Heart left ventricle (tissue), 16 donors: ENCODE measurements around the gene SLC44A1. TPM values are rescaled to one million over a fixed set of nuclear protein-coding genes. Genes with fewer than 3 reads are reported as not detected.
A peak's percentile ranks its signal among the peaks of the same experiment; 100 is the strongest.

Experiments used
- ATAC-seq, 4 donors: fragments of 200-7000 bp; cut with Tn5 transposase; one replicate each; pipeline ENCODE4 v1.9.1; 2020 to 2022; ENCODE audit warnings: moderate library complexity in 4 of 4, mild to moderate bottlenecking in 3 of 4, moderate number of reproducible peaks in 1 of 4
- DNase-seq, 5 donors: peaks; one replicate each; pipeline ENCODE4 v3.0.0-alpha.2; 2020
- H3K27ac ChIP-seq, 12 donors: fragments of 200-600 bp; sonication (generic) in 4 of 12; one replicate each; pipeline versions ENCODE4 v1.5.0 to v1.8.0; 2016 to 2022; ENCODE audit warnings: mild to moderate bottlenecking in 2 of 12
- H3K27me3 ChIP-seq, 9 donors: fragments of 200-600 bp; sonication (generic) in 2 of 9; one replicate each; pipeline versions ENCODE4 v1.5.1 to v1.8.0; 2016 to 2022; ENCODE audit warnings: mild to moderate bottlenecking in 3 of 9
- H3K36me3 ChIP-seq, 9 donors: fragments of 200-600 bp; sonication (generic) in 2 of 9; one replicate each; pipeline versions ENCODE4 v1.5.0 to v1.8.0; 2018 to 2022; ENCODE audit warnings: mild to moderate bottlenecking in 2 of 9
- H3K4me1 ChIP-seq, 12 donors: fragments of 200-600 bp; sonication (generic) in 4 of 12; one replicate each; pipeline versions ENCODE4 v1.5.0 to v1.8.0; 2016 to 2022; ENCODE audit warnings: mild to moderate bottlenecking in 3 of 12
- H3K4me3 ChIP-seq, 12 donors: fragments of 200-600 bp; sonication (generic) in 4 of 12; one replicate each; pipeline versions ENCODE4 v1.5.0 to v1.8.0; 2017 to 2022; ENCODE audit warnings: mild to moderate bottlenecking in 9 of 12, moderate library complexity in 4 of 12
- H3K9me3 ChIP-seq, 12 donors: fragments of 200-600 bp; sonication (generic) in 4 of 12; one replicate each; pipeline versions ENCODE4 v1.5.0 to v1.8.0; 2016 to 2022; ENCODE audit warnings: mild to moderate bottlenecking in 1 of 12
- POLR2A ChIP-seq, 2 donors: fragments of 450-650 bp; IDR thresholded peaks; one replicate each; pipeline ENCODE4 v1.6.1; 2017; ENCODE audit warnings: antibody characterized with exemption in 2 of 2, mild to moderate bottlenecking in 2 of 2, moderate library complexity in 2 of 2
- WGBS, 4 donors: extraction: QIAGEN DNeasy Blood & Tissue Kit in 2 of 4; methylation state at CpG; one replicate each; pipeline versions ENCODE4 v1.1.5 to v1.1.7; 2013 to 2018; 5-methylcytosine and 5-hydroxymethylcytosine counted together
- intact Hi-C, 10 donors: fragments of 100-400 bp; cut with DNase I; formaldehyde crosslinking; loops; one replicate each; pipeline versions ENCODE4 v1.11.1 to v1.14.2; 2022
- polyA plus RNA-seq, 2 donors: library from polyadenylated mRNA; stranded (reverse); fragments of 200-250 nt; gene quantifications; one replicate each; pipeline ENCODE4 v1.2.3, GENCODE V29; 2013
- total RNA-seq, 9 donors: library from RNA; depleted of rRNA in 2 of 9; stranded (reverse); fragments of >200 nt in 2 of 9; fragmentation: NEBNext Ultra II Directional in 3 of 9; extraction: Animal tissue kit (Norgen Biotek cat#: 25700) in 3 of 9; gene quantifications; one replicate each; pipeline versions ENCODE4 v1.1.0 to v1.2.4, GENCODE V29; 2016 to 2023
- TF ChIP-seq, protein P1 (sequence below), 12 donors: fragments of 200-600 bp; sonication (generic) in 4 of 12; IDR thresholded peaks; one replicate each; pipeline versions ENCODE4 v1.5.0 to v1.8.0; 2018 to 2022; ENCODE audit warnings: antibody characterized with exemption in 12 of 12, mild to moderate bottlenecking in 5 of 12
- donor health status: ischemic (EF 13 %, LVEDD 7.1; RV severe dilation, severe dysfunction).
- donor health status: healthy with polysubstance abuse.
- donor health status: DM: no; HTN: yes; CAD: no.
- donor health status: DM: no; HTN: no; CAD: no.
- donor health status: ischemic (EF 25% LVEDD 6.9; RV normal size, moderate dysfunction).
- donor health status: ischemic (EF 25% LVEDD 5.7; RV mildly dilated, moderate dysfunction).
- donor health status: healthy.
- donor health status: DM: yes; HTN: yes; CAD: no.
- donor health status: ischemic (EF 35%, LVEDD 5.7; RV mildly dilated, moderate dysfunction).
- donor health status: nonischemic (EF 11% LVEDD 7.7; RV severe dilation, severe dysfunction).
- donor health status: DM: yes; HTN: yes; CAD: no.
- donor health status: PGD.
- donor health status: ischemic (EF 29% LVEDD 5.4; RV normal size, mild dysfunction).
- donor health status: nonischemic (EF 23%, LVEDD 6.1; RV moderate dilation, normal function).

Gene SLC44A1
- total and polyA plus RNA-seq, 11 donors: 5.1 to 29.4 (median 21.3) TPM

DNA sequence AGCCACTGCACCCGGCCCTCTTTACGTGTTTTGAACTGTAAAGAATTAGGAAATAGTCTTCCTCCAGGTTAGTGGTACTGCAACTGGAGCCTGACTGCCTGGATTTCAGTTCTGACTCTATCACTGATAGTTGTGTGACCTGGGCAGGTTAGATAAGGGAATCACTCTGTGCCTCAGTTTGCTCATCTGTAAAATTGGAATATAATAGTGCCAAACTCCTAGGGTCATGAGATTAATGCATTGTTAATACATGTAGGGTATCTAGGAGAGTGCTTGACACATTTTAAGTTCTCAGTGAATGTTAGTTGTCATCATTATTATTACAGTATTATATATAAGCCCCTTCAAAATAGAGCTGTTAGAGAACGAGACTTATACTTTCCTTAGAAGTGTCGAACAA lies 130.9 kb downstream of the SLC44A1 start:
- H3K36me3 ChIP-seq: peaks cover 0 to 52% (median 33%) of the 10 kb centered on the region in 9 donors

DNA sequence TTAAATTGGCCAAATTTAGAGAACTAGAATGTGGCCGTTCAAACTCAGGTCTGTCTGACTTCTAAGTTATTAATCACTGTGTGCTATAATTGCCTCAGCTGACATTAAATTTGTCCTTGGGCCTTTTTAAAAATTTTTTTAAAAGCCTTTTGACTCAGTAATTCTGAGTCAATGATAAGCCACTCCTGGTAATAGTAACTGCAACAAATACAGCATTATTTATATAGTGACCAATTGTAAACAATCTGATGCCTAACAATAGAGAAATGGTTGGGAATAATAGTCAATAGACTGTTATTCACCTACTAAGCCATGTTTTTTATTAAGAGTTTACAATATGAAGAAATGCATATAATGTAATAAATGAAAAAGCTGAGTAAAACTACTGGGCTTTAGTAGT lies 132.4 kb downstream of the SLC44A1 start:
- peaks cover 0 to 53% (median 31%) of the 10 kb centered on the region in 9 donors for H3K36me3 ChIP-seq
- DNase-seq (no peak), ATAC-seq (no peak)
- 38 to 98% (median 97%) methylated on average over 1 of the region's 1 CpG for WGBS, 4 donors
- no peaks in the 10 kb centered on the region for H3K9me3 ChIP-seq
- no peaks in the 10 kb centered on the region for H3K27me3 ChIP-seq
- intact Hi-C loops: no loop called here
- no peak overlapping the region for H3K27ac ChIP-seq
- no peaks in the 10 kb centered on the region for H3K4me1 ChIP-seq
- TF ChIP-seq, protein P1, sequence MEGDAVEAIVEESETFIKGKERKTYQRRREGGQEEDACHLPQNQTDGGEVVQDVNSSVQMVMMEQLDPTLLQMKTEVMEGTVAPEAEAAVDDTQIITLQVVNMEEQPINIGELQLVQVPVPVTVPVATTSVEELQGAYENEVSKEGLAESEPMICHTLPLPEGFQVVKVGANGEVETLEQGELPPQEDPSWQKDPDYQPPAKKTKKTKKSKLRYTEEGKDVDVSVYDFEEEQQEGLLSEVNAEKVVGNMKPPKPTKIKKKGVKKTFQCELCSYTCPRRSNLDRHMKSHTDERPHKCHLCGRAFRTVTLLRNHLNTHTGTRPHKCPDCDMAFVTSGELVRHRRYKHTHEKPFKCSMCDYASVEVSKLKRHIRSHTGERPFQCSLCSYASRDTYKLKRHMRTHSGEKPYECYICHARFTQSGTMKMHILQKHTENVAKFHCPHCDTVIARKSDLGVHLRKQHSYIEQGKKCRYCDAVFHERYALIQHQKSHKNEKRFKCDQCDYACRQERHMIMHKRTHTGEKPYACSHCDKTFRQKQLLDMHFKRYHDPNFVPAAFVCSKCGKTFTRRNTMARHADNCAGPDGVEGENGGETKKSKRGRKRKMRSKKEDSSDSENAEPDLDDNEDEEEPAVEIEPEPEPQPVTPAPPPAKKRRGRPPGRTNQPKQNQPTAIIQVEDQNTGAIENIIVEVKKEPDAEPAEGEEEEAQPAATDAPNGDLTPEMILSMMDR (IDR thresholded peaks at IDR 0.05): no peak
- TF ChIP-seq POLR2A (IDR thresholded peaks at IDR 0.05): no peak
- no peak overlapping the region for H3K4me3 ChIP-seq

More for the DNA sequence above, 130.9 kb downstream of the SLC44A1 start:
- ATAC-seq (no peak), DNase-seq (no peak)
- 98 to 99% (median 99%) methylated on average over 4 of the region's 4 CpGs for WGBS, 4 donors
- no peak overlapping the region for H3K27ac ChIP-seq
- H3K9me3 ChIP-seq: no peaks in the 10 kb centered on the region
- H3K27me3 ChIP-seq: no peaks in the 10 kb centered on the region
- intact Hi-C loops: no loop called here
- no peak overlapping the region for H3K4me3 ChIP-seq
- TF ChIP-seq POLR2A (IDR thresholded peaks at IDR 0.05): no peak
- TF ChIP-seq, protein P1 (IDR thresholded peaks at IDR 0.05): no peak
- no peaks in the 10 kb centered on the region for H3K4me1 ChIP-seq

DNA sequence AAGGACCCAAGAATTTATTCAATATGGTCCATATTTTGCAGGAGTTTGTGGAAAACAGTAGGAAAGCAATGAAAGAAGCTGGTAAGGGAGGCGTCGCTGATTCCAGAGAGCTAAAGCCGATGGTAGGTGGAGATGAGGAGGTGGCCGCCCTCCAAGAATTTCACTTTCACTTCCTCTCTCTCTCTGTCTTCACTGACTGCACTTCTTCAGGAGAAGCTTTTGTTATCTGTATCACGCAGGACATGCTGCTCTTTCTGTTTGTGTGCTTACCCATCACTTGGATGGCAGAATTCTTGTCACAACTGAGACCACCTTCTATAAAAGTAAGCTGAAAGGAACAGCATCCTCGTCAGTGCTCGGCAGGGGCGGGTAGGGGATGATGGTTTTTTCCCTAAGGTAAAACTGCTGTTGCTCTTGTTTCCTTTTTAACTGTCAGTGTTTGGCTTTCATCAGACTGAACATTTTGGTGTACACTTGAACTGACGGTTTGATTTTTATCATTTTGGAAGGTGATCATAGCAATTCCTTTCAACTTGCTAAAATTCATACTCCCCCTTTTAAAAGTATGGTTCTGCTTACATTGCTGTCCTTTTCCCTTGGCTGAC lies 141.0 kb downstream of the SLC44A1 start:
- Histone ChIP-seq H3K4me1 (no peaks in the 10 kb centered on the region), H3K4me3 (peak overlapping the region in 8 of 12 donors; percentile 11 to 49 (median 39)), H3K9me3 (no peaks in the 10 kb centered on the region), H3K27ac (no peak overlapping the region), H3K36me3 (peaks cover 0 to 44% (median 15%) of the 10 kb centered on the region in 9 donors), H3K27me3 (no peaks in the 10 kb centered on the region)
- no peak for TF ChIP-seq POLR2A (IDR thresholded peaks at IDR 0.05)
- TF ChIP-seq, protein P1 (IDR thresholded peaks at IDR 0.05): no peak
- intact Hi-C loops: no loop called here
- 71 to 76% (median 73%) methylated on average over 9 of the region's 9 CpGs for WGBS, 4 donors
- ATAC-seq (no peak), DNase-seq (peak in 2 of 5 donors; percentile 18 to 23)

DNA sequence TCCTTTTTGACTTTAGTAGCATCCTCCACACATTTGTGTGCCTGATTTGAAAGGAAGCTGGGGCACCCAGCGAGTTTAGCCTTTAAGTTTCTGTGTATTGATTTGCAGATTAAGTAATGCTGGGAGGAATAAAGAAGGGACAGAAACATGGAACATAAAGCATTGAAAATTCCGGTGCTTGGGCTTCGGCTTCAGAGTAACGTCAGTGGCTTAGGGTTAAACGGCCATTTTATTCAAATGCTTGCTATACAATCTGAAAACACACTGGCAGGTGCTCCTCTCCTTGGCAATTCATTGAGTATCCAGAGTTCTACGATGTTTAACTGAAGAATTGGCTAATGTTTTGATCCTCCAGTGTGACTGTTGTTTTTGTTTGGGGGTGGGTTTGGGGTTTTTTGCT lies 145.3 kb downstream of the SLC44A1 start:
- no peaks in the 10 kb centered on the region for H3K9me3 ChIP-seq
- H3K27me3 ChIP-seq: no peaks in the 10 kb centered on the region
- no peak for ATAC-seq
- H3K4me3 ChIP-seq: no peak overlapping the region
- no peak for TF ChIP-seq POLR2A (IDR thresholded peaks at IDR 0.05)
- TF ChIP-seq, protein P1 (IDR thresholded peaks at IDR 0.05): no peak
- peaks cover 0 to 26% (median 13%) of the 10 kb centered on the region in 9 donors for H3K36me3 ChIP-seq
- DNase-seq: no peak
- H3K27ac ChIP-seq: no peak overlapping the region
- intact Hi-C loops: no loop called here
- no peaks in the 10 kb centered on the region for H3K4me1 ChIP-seq
- 86 to 94% (median 92%) methylated on average over 6 of the region's 6 CpGs for WGBS, 4 donors
